ENCODE results near the gene MAP7D3.
A peak's percentile ranks its signal among the peaks of the same experiment; 100 is the strongest.
"Not testable (repeated sequence)": the region's sequence is repeated elsewhere in the genome, so short reads cannot be mapped to it uniquely, and the experiment has no call there.

Gene MAP7D3, protein sequence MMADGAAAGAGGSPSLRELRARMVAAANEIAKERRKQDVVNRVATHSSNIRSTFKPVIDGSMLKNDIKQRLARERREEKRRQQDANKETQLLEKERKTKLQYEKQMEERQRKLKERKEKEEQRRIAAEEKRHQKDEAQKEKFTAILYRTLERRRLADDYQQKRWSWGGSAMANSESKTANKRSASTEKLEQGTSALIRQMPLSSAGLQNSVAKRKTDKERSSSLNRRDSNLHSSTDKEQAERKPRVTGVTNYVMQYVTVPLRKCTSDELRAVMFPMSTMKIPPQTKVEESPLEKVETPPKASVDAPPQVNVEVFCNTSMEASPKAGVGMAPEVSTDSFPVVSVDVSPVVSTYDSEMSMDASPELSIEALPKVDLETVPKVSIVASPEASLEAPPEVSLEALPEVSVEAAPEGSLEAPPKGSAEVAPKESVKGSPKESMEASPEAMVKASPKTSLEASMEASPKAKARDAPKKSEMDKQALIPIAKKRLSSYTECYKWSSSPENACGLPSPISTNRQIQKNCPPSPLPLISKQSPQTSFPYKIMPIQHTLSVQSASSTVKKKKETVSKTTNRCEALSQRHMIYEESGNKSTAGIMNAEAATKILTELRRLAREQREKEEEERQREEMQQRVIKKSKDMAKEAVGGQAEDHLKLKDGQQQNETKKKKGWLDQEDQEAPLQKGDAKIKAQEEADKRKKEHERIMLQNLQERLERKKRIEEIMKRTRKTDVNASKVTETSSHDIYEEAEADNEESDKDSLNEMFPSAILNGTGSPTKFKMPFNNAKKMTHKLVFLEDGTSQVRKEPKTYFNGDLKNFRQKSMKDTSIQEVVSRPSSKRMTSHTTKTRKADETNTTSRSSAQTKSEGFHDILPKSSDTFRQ

GRCh38 chrX:136251041-136251991 lies at the start of gene MAP7D3:
MAP7D3 (minus strand) TSS chrX:136251400; CDS start chrX:136251358, 42 bp downstream.
- peak; percentile 91 for ATAC-seq
- no peak for TF ChIP-seq CSDC2 (CRISPR knock-in tag; IDR thresholded peaks at IDR 0.05)
- no peak for TF ChIP-seq ESRRG (CRISPR knock-in tag; IDR thresholded peaks at IDR 0.05)
- no peak for TF ChIP-seq TCF4 (CRISPR knock-in tag; IDR thresholded peaks at IDR 0.05; ENCODE audit: borderline replicate concordance)
- TF ChIP-seq ZFP3 (CRISPR knock-in tag; IDR thresholded peaks at IDR 0.05), result no peak

- not testable (repeated sequence) for ATAC-seq
These were observed 49.5 kb upstream of the MAP7D3 start, which contains the start of gene ADGRG4 for GRCh38 chrX:136300721-136301120. ADGRG4 (plus strand) TSS chrX:136300963; CDS start chrX:136308778, 7,815 bp downstream.

DNA sequence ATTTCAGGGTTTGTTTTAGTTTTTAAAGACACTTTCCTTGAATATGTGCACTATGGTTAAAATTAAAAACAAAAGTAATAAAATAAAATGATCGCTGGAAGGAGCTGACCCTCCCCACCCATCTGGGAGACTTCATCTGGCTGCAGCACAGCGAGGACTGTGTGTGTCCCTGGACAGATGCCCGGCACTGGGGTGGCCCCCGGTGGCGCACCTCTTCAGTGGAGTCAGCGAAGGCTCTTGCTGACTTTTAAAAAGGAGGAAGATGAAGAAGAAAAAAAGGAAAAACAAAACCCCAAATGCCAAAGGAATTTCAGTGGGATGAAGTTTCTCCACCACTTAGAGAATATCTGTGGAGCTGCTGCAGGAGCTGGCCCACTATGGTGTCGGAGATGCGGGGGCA lies 44.2 kb upstream of the MAP7D3 start:
- no peak for TF ChIP-seq CSRNP3 (CRISPR knock-in tag; IDR thresholded peaks at IDR 0.05)
- no peak for TF ChIP-seq POU6F1 (CRISPR knock-in tag; IDR thresholded peaks at IDR 0.05; ENCODE audit: borderline replicate concordance, low read depth)
- no peak for TF ChIP-seq ZNF8 (CRISPR knock-in tag; IDR thresholded peaks at IDR 0.05)
- TF ChIP-seq ZNF565 (CRISPR knock-in tag; conservative IDR thresholded peaks at IDR 0.05; ENCODE audit: low read depth), result no peak
- TF ChIP-seq ZFP3 (CRISPR knock-in tag; IDR thresholded peaks at IDR 0.05), result no peak
- no peak for TF ChIP-seq TCF4 (CRISPR knock-in tag; IDR thresholded peaks at IDR 0.05; ENCODE audit: borderline replicate concordance)
- no peak for TF ChIP-seq ESRRG (CRISPR knock-in tag; IDR thresholded peaks at IDR 0.05)
- TF ChIP-seq RARB (CRISPR knock-in tag; IDR thresholded peaks at IDR 0.05), result no peak
- ATAC-seq, result no peak

DNA sequence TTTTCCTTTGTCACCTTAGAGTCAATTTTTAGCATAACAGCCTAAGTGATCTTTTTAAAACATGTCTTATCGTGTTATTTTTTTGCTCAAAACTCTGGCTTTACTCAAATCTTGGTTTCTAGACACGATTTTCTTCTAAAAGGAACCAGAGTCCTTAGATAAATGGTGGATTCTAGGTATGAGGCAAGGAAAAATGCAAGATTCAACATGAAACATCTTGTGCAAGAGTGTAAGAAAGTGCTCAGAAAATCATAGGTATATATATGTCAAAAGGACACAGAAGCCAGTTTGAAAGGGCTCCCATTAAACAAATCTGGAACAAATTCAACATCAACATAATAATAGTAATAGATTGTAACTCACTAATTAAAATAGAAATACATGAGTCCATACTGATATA lies 41.5 kb upstream of the MAP7D3 start:
- no peak for ATAC-seq
- no peak for TF ChIP-seq ZNF70 (CRISPR knock-in tag; IDR thresholded peaks at IDR 0.05)
- TF ChIP-seq ZFP30 (CRISPR knock-in tag; IDR thresholded peaks at IDR 0.05), result no peak
- no peak for TF ChIP-seq ISL1 (CRISPR knock-in tag; IDR thresholded peaks at IDR 0.05)
- TF ChIP-seq RARB (CRISPR knock-in tag; IDR thresholded peaks at IDR 0.05), result no peak
- TF ChIP-seq CSDC2 (CRISPR knock-in tag; IDR thresholded peaks at IDR 0.05), result no peak
- no peak for TF ChIP-seq POU6F1 (CRISPR knock-in tag; IDR thresholded peaks at IDR 0.05; ENCODE audit: borderline replicate concordance, low read depth)
- no peak for TF ChIP-seq GLIS3 (CRISPR knock-in tag; IDR thresholded peaks at IDR 0.05)
- TF ChIP-seq PPARA (CRISPR knock-in tag; IDR thresholded peaks at IDR 0.05; ENCODE audit: borderline replicate concordance), result no peak
- no peak for TF ChIP-seq PATZ1 (CRISPR knock-in tag; IDR thresholded peaks at IDR 0.05; ENCODE audit: borderline replicate concordance)
- TF ChIP-seq TCF4 (CRISPR knock-in tag; IDR thresholded peaks at IDR 0.05; ENCODE audit: borderline replicate concordance), result no peak
- TF ChIP-seq ESRRG (CRISPR knock-in tag; IDR thresholded peaks at IDR 0.05), result no peak
- no peak for TF ChIP-seq ZNF8 (CRISPR knock-in tag; IDR thresholded peaks at IDR 0.05)
- TF ChIP-seq ARNTL (CRISPR knock-in tag; IDR thresholded peaks at IDR 0.05; ENCODE audit: borderline replicate concordance, low read depth), result no peak
- TF ChIP-seq CSRNP3 (CRISPR knock-in tag; IDR thresholded peaks at IDR 0.05), result no peak

Data from SK-N-SH treated with all-trans-retinoic acid at 6 μM for 48 hours (cell line).